Neural cell (in vitro differentiated cells): ENCODE data around the gene RANBP1. TPM values are rescaled to one million over a fixed set of nuclear protein-coding genes. Genes with fewer than 3 reads are reported as not detected.

ENCODE experiments used
- H2AFZ ChIP-seq: fragments of 200-600, 300-800 bp; sonication (generic), shearing (Covaris generic); 2 replicates; pipeline ENCODE4 v1.6.0; 2014; ENCODE audit warnings: low read depth, mild to moderate bottlenecking, antibody characterized with exemption, low read length, moderate library complexity
- H3F3A ChIP-seq: fragments of 200-600 bp; shearing (Covaris generic); 2 replicates; pipeline ENCODE4 v1.6.1; 2016; ENCODE audit warnings: mild to moderate bottlenecking, moderate library complexity, mixed read lengths, antibody characterized with exemption, low read length; ENCODE audit not compliant: insufficient read depth, poor library complexity, severe bottlenecking
- H3K27ac ChIP-seq: fragments of 200-600, 300-800 bp; sonication (generic), shearing (Covaris generic); 2 replicates; pipeline ENCODE4 v1.5.1; 2014; ENCODE audit warnings: mild to moderate bottlenecking, low read length, moderate library complexity
- H3K27me3 ChIP-seq: fragments of 300-800, 200-600 bp; sonication (generic), shearing (Covaris generic); 2 replicates; pipeline ENCODE4 v1.6.0; 2014; ENCODE audit warnings: mild to moderate bottlenecking, low read depth, low read length, moderate library complexity; ENCODE audit not compliant: insufficient read depth
- H3K36me3 ChIP-seq: fragments of 300-800, 200-600 bp; sonication (generic), shearing (Covaris generic); 2 replicates; pipeline ENCODE4 v1.5.1; 2014; ENCODE audit warnings: mild to moderate bottlenecking, antibody characterized with exemption, low read length, moderate library complexity; ENCODE audit not compliant: insufficient read depth
- H3K4me2 ChIP-seq: fragments of 300-800, 200-600 bp; sonication (generic), shearing (Covaris generic); 2 replicates; pipeline ENCODE4 v1.6.0; 2014; ENCODE audit warnings: mild to moderate bottlenecking, low read length
- H3K4me3 ChIP-seq: fragments of 300-800, 200-600 bp; sonication (generic), shearing (Covaris generic); 2 replicates; pipeline ENCODE4 v1.5.1; 2014; ENCODE audit warnings: mild to moderate bottlenecking, low read length, moderate library complexity
- H3K79me2 ChIP-seq: fragments of 200-600 bp; shearing (Covaris generic); replicated peaks from 2 replicates; pipeline ENCODE4 v1.6.0; 2014; ENCODE audit warnings: mild to moderate bottlenecking, low read length, moderate library complexity; ENCODE audit not compliant: insufficient read depth
- H3K9ac ChIP-seq: fragments of 300-800, 200-600 bp; sonication (generic), shearing (Covaris generic); 2 replicates; pipeline ENCODE4 v1.6.1; 2016; ENCODE audit warnings: mild to moderate bottlenecking, low read length, mixed read lengths
- H3K9me2 ChIP-seq: fragments of 200-600 bp; shearing (Covaris generic); 2 replicates; pipeline ENCODE4 v1.6.1; 2016; ENCODE audit warnings: mild to moderate bottlenecking, low read length, mixed read lengths; ENCODE audit not compliant: insufficient read depth
- H3K9me3 ChIP-seq: fragments of 200-600, 300-800 bp; sonication (generic), shearing (Covaris generic); 2 replicates; pipeline ENCODE4 v1.6.1; 2016; ENCODE audit warnings: mild to moderate bottlenecking, mixed run types, low read length, moderate library complexity, mixed read lengths
- H4K20me1 ChIP-seq: fragments of 200-600 bp; shearing (Covaris generic); 2 replicates; pipeline ENCODE4 v1.6.1; 2016; ENCODE audit warnings: mild to moderate bottlenecking, mixed run types; ENCODE audit not compliant: insufficient read depth
- EP300 ChIP-seq: fragments of 450-650 bp; conservative IDR thresholded peaks from 2 replicates; pipeline ENCODE4 v1.6.1; 2014; ENCODE audit warnings: antibody characterized with exemption, mild to moderate bottlenecking, moderate library complexity; ENCODE audit not compliant: poor library complexity, severe bottlenecking
- EZH2 ChIP-seq: fragments of 200-600, 300-800 bp; shearing (Covaris generic), sonication (generic); IDR thresholded peaks from 2 replicates; pipeline ENCODE4 v1.6.1; 2014; ENCODE audit warnings: antibody characterized with exemption, low read length, borderline replicate concordance, mild to moderate bottlenecking; ENCODE audit not compliant: insufficient read depth, poor library complexity, severe bottlenecking
- MXI1 ChIP-seq: fragments of 450-650 bp; conservative IDR thresholded peaks from 2 replicates; pipeline ENCODE4 v1.6.1; 2014; ENCODE audit warnings: antibody characterized with exemption, mild to moderate bottlenecking; ENCODE audit not compliant: poor library complexity, severe bottlenecking
- POLR2AphosphoS5 ChIP-seq: IDR thresholded peaks from 2 replicates; pipeline ENCODE4 v1.6.1; 2012
- RAD21 ChIP-seq: fragments of 450-650 bp; conservative IDR thresholded peaks from 2 replicates; pipeline ENCODE4 v1.6.1; 2014; ENCODE audit warnings: antibody characterized with exemption, mild to moderate bottlenecking, moderate library complexity
- SMC3 ChIP-seq: fragments of 450-650 bp; conservative IDR thresholded peaks from 2 replicates; pipeline ENCODE4 v1.6.1; 2014; ENCODE audit warnings: antibody characterized with exemption, mild to moderate bottlenecking, moderate library complexity; ENCODE audit not compliant: poor library complexity
- TAF1 ChIP-seq: IDR thresholded peaks from 2 replicates; pipeline ENCODE4 v1.6.1; 2012; ENCODE audit warnings: low read depth
- polyA plus RNA-seq: library from polyadenylated mRNA; depleted of rRNA; stranded (reverse); fragments of >200 nt; gene quantifications from 2 replicates; pipeline ENCODE4 v1.2.3, GENCODE V29; 2014
- TF ChIP-seq, protein P1 (sequence below): fragments of 450-650 bp; IDR thresholded peaks from 2 replicates; pipeline ENCODE4 v1.5.1; 2014; ENCODE audit warnings: antibody characterized with exemption, mild to moderate bottlenecking, moderate library complexity; ENCODE audit not compliant: poor library complexity, severe bottlenecking
- TF ChIP-seq, protein P2 (sequence below): IDR thresholded peaks from 2 replicates; pipeline ENCODE4 v1.6.1; 2012; ENCODE audit warnings: borderline replicate concordance

RANBP1 gene
- polyA plus RNA-seq, 1 donor from 2014 or later, result 360 TPM

DNA sequence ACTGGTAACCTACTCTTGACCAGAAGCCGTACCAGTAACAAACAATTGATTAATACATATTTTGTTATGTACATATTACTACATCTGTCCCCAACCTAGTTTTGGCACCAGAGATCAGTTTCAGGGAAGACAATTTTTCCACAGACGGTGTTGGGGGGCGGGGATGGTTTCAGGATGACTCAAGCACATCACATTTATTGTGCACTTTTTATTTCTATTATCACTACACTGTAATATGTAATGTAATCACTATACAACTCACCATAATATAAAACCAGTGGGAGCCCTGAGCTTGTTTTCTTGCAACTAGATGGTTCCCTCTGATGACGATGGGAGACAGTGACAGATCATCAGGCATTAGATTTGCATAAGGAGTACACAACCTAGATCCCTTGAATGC lies 20.4 kb upstream of the RANBP1 start:
- TF ChIP-seq, protein P1, sequence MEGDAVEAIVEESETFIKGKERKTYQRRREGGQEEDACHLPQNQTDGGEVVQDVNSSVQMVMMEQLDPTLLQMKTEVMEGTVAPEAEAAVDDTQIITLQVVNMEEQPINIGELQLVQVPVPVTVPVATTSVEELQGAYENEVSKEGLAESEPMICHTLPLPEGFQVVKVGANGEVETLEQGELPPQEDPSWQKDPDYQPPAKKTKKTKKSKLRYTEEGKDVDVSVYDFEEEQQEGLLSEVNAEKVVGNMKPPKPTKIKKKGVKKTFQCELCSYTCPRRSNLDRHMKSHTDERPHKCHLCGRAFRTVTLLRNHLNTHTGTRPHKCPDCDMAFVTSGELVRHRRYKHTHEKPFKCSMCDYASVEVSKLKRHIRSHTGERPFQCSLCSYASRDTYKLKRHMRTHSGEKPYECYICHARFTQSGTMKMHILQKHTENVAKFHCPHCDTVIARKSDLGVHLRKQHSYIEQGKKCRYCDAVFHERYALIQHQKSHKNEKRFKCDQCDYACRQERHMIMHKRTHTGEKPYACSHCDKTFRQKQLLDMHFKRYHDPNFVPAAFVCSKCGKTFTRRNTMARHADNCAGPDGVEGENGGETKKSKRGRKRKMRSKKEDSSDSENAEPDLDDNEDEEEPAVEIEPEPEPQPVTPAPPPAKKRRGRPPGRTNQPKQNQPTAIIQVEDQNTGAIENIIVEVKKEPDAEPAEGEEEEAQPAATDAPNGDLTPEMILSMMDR, result no peak
- TF ChIP-seq SMC3 (no peak), POLR2AphosphoS5 (no peak), EZH2 (no peak), MXI1 (no peak), TAF1 (no peak), RAD21 (no peak), EP300 (no peak)
- TF ChIP-seq, protein P2, sequence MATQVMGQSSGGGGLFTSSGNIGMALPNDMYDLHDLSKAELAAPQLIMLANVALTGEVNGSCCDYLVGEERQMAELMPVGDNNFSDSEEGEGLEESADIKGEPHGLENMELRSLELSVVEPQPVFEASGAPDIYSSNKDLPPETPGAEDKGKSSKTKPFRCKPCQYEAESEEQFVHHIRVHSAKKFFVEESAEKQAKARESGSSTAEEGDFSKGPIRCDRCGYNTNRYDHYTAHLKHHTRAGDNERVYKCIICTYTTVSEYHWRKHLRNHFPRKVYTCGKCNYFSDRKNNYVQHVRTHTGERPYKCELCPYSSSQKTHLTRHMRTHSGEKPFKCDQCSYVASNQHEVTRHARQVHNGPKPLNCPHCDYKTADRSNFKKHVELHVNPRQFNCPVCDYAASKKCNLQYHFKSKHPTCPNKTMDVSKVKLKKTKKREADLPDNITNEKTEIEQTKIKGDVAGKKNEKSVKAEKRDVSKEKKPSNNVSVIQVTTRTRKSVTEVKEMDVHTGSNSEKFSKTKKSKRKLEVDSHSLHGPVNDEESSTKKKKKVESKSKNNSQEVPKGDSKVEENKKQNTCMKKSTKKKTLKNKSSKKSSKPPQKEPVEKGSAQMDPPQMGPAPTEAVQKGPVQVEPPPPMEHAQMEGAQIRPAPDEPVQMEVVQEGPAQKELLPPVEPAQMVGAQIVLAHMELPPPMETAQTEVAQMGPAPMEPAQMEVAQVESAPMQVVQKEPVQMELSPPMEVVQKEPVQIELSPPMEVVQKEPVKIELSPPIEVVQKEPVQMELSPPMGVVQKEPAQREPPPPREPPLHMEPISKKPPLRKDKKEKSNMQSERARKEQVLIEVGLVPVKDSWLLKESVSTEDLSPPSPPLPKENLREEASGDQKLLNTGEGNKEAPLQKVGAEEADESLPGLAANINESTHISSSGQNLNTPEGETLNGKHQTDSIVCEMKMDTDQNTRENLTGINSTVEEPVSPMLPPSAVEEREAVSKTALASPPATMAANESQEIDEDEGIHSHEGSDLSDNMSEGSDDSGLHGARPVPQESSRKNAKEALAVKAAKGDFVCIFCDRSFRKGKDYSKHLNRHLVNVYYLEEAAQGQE, result no peak
- no peaks in the 10 kb centered on the region for H3K9me2 ChIP-seq

DNA sequence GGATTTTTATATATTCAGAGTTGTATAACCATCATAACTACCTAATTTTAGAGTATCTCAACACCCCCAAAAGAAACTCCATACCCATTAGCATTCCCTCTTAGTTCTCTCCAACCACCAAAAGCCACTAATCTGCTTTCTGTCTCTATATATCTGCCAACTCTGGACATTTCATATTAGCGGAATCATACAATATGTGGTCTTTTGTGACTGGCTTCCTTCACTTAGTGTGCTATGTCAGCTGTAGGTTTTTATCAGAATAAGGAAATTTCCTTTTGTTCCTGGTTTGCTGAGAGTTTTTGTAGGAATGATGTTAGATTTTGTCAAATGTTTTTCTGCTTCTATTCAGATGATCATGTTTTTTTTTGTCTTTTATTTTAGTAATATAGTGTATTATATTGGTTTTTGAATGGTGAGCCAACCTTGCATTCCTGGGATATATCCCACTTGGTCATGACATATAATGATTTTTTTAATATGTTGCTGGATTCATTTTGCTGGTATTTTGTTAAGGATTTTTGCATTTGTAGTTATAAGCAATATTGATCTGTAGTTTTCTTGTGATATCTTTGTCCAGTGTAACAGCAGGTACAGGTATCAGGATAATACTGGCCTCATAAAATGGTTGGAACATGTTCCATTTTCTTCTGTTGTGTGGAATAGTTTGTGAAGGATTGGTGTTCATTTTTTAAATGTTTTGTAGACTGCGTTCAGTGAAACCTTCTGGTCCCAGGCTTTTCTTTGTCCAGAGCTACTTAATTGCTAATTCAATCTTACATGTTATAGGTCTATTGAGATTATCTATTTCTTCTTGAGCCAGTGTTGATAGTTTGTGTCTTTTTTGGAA lies 19.1 kb upstream of the RANBP1 start:
- peaks cover 11% of the 10 kb centered on the region for H3K36me3 ChIP-seq

More for the DNA sequence above, 20.4 kb upstream of the RANBP1 start:
- H3K27ac ChIP-seq, result no peak overlapping the region
- no peak overlapping the region for H3K4me3 ChIP-seq
- peaks cover 4% of the 10 kb centered on the region for H4K20me1 ChIP-seq
- no peak overlapping the region for H3K9ac ChIP-seq
- H3K9me3 ChIP-seq, result no peaks in the 10 kb centered on the region
- H3K79me2 ChIP-seq, result peaks cover 14% of the 10 kb centered on the region
- no peak overlapping the region for H2AFZ ChIP-seq
- no peaks in the 10 kb centered on the region for H3K27me3 ChIP-seq
- peaks cover 11% of the 10 kb centered on the region for H3K36me3 ChIP-seq
- no peak overlapping the region for H3K4me2 ChIP-seq
- no peaks in the 10 kb centered on the region for H3F3A ChIP-seq

More for the DNA sequence above, 19.1 kb upstream of the RANBP1 start:
- peaks cover 4% of the 10 kb centered on the region for H4K20me1 ChIP-seq
- no peak overlapping the region for H3K4me3 ChIP-seq
- H3K27ac ChIP-seq, result no peak overlapping the region
- TF ChIP-seq RAD21, result no peak
- TF ChIP-seq, protein P2, result no peak
- TF ChIP-seq, protein P1, result no peak
- no peak for TF ChIP-seq EP300
- TF ChIP-seq TAF1, result no peak
- no peak for TF ChIP-seq SMC3
- TF ChIP-seq POLR2AphosphoS5, result no peak
- TF ChIP-seq EZH2, result no peak
- TF ChIP-seq MXI1, result no peak
- no peaks in the 10 kb centered on the region for H3K9me2 ChIP-seq
- H2AFZ ChIP-seq, result no peak overlapping the region
- no peak overlapping the region for H3K9ac ChIP-seq
- H3K9me3 ChIP-seq, result no peaks in the 10 kb centered on the region
- no peaks in the 10 kb centered on the region for H3K27me3 ChIP-seq
- H3K79me2 ChIP-seq, result peaks cover 18% of the 10 kb centered on the region
- no peaks in the 10 kb centered on the region for H3F3A ChIP-seq
- H3K4me2 ChIP-seq, result no peak overlapping the region
